Measurements from ENCODE around the gene MACF1. TPM values are rescaled to one million over a fixed set of nuclear protein-coding genes. Genes with fewer than 3 reads are reported as not detected.

Gene MACF1
- total RNA-seq, 1 donor from 2014 or later = 694 TPM

DNA sequence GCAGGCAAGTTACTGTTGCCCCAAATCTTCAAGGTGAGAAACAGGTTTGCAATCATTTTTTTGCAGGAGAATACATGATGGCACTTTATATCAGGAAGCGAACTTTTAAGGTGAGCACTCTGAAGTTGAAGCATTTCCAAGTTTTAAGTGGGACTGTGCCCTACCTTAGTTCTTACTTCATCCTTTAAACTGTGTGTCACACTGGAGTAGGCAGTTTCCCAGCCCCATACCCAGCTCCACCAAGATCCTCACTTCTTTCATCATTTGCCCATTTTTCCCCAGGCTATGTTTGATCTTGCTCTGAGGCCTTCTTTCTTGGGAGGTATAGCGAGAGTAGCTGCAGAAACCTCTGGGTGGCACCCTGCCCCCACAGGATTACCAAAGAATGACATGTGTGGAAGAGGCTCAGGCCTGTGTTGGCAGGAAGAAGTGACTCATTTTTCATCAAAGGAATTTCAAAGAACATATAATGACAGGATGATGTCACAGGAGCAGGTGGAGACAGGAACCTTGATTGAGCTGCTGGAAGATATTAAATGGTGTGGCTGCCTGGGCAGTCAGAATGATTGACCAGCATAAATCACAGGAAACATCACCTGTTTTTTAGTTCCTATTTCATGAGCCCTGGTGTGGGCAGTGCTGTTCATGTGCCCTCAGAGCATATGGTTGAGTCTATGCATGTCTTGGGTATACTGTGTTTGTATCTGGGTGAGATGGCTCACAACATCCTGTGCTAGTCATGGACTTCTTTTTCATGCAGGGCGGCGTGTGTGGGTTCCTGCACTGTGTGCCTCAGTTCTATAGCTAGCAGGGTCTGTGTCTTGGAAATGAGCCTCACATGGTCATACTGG lies 20.8 kb upstream of the MACF1 start:
- no peaks in the 10 kb centered on the region for H3K27me3 ChIP-seq (ENCODE audit: insufficient read depth, low read length)
- Mint-ChIP-seq H3K4me3 (ENCODE audit: unreplicated experiment) (peak overlapping the region; percentile 48), H3K4me1 (ENCODE audit: low read depth, unreplicated experiment) (peaks cover 59% of the 10 kb centered on the region), H3K27me3 (ENCODE audit: low read depth, unreplicated experiment) (no peaks in the 10 kb centered on the region), H3K36me3 (ENCODE audit: low read depth, unreplicated experiment) (peaks cover 7% of the 10 kb centered on the region), H3K9me3 (ENCODE audit: unreplicated experiment) (no peaks in the 10 kb centered on the region), H3K27ac (ENCODE audit: unreplicated experiment) (peak overlapping the region; percentile 97)
- DNase-seq (ENCODE audit: low read depth) (peak; percentile 78), FAIRE-seq (no peak)
- peaks cover 94% of the 10 kb centered on the region for H3K79me2 ChIP-seq (ENCODE audit: insufficient read depth, low read length)
- no peaks in the 10 kb centered on the region for H3K36me3 ChIP-seq (ENCODE audit: insufficient read depth, low read length)
- H3K27ac ChIP-seq (ENCODE audit: low read depth, low read length) = peak overlapping the region; percentile 67
- H4K20me1 ChIP-seq (ENCODE audit: insufficient read depth, low read length) = no peaks in the 10 kb centered on the region
- TF ChIP-seq, protein P1, sequence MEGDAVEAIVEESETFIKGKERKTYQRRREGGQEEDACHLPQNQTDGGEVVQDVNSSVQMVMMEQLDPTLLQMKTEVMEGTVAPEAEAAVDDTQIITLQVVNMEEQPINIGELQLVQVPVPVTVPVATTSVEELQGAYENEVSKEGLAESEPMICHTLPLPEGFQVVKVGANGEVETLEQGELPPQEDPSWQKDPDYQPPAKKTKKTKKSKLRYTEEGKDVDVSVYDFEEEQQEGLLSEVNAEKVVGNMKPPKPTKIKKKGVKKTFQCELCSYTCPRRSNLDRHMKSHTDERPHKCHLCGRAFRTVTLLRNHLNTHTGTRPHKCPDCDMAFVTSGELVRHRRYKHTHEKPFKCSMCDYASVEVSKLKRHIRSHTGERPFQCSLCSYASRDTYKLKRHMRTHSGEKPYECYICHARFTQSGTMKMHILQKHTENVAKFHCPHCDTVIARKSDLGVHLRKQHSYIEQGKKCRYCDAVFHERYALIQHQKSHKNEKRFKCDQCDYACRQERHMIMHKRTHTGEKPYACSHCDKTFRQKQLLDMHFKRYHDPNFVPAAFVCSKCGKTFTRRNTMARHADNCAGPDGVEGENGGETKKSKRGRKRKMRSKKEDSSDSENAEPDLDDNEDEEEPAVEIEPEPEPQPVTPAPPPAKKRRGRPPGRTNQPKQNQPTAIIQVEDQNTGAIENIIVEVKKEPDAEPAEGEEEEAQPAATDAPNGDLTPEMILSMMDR (IDR thresholded peaks at IDR 0.05; ENCODE audit: insufficient read depth, low read depth, low read length) = peak; percentile 51
- no peak for TF ChIP-seq EZH2 (IDR thresholded peaks at IDR 0.05; ENCODE audit: insufficient read depth, low read length)
- H3K4me1 ChIP-seq (ENCODE audit: insufficient read depth, low read length) = peaks cover 36% of the 10 kb centered on the region
- no peak overlapping the region for H2AFZ ChIP-seq (ENCODE audit: low read depth, low read length)
- peak overlapping the region; percentile 29 for H3K4me2 ChIP-seq (ENCODE audit: low read length)
- no peaks in the 10 kb centered on the region for H3K9me3 ChIP-seq (ENCODE audit: insufficient read depth, low read depth, low read length)
- H3K9ac ChIP-seq (ENCODE audit: low read length) = peak overlapping the region; percentile 28
- no peak overlapping the region for H3K4me3 ChIP-seq (ENCODE audit: insufficient read depth, low read depth, low read length)

DNA sequence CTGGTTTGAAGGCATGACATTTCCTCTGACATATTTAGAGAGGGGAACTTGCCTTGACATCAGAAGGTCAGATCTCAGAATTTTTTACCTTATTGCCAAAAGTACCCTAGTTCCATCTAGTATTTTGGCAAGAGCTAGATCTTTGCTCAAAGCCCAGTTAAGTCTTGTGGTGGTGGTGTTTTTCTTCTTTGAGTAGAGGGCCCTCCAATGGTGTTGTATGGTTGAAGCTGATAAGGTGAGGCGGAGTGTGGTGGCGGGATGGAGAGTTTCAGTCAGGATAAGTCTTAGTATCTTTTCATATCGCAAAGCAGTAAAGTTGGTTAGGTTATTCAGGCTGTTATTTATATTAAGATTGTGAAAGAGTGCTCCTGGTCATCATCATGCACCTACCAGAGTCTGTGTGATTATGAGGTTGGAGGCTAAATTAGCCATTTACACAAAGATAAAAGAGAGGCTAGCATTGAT lies 20.1 kb upstream of the MACF1 start:
- peak overlapping the region; percentile 17 for H3K4me3 Mint-ChIP-seq (ENCODE audit: unreplicated experiment)

More for the DNA sequence above, 20.1 kb upstream of the MACF1 start:
- H3K27ac Mint-ChIP-seq (ENCODE audit: unreplicated experiment) = peak overlapping the region; percentile 97
- Histone ChIP-seq H3K36me3 (ENCODE audit: insufficient read depth, low read length) (no peaks in the 10 kb centered on the region), H3K4me2 (ENCODE audit: low read length) (peak overlapping the region; percentile 29), H3K9ac (ENCODE audit: low read length) (peak overlapping the region; percentile 16), H2AFZ (ENCODE audit: low read depth, low read length) (no peak overlapping the region), H3K4me3 (ENCODE audit: insufficient read depth, low read depth, low read length) (no peak overlapping the region), H3K9me3 (ENCODE audit: insufficient read depth, low read depth, low read length) (no peaks in the 10 kb centered on the region), H3K79me2 (ENCODE audit: insufficient read depth, low read length) (peaks cover 98% of the 10 kb centered on the region), H3K27ac (ENCODE audit: low read depth, low read length) (peak overlapping the region; percentile 67), H3K4me1 (ENCODE audit: insufficient read depth, low read length) (peaks cover 35% of the 10 kb centered on the region), H4K20me1 (ENCODE audit: insufficient read depth, low read length) (no peaks in the 10 kb centered on the region), H3K27me3 (ENCODE audit: insufficient read depth, low read length) (no peaks in the 10 kb centered on the region)
- TF ChIP-seq EZH2 (IDR thresholded peaks at IDR 0.05; ENCODE audit: insufficient read depth, low read length) = no peak
- TF ChIP-seq, protein P1 (IDR thresholded peaks at IDR 0.05; ENCODE audit: insufficient read depth, low read depth, low read length) = no peak
- peaks cover 7% of the 10 kb centered on the region for H3K36me3 Mint-ChIP-seq (ENCODE audit: low read depth, unreplicated experiment)
- no peak for FAIRE-seq
- no peaks in the 10 kb centered on the region for H3K9me3 Mint-ChIP-seq (ENCODE audit: unreplicated experiment)
- H3K4me1 Mint-ChIP-seq (ENCODE audit: low read depth, unreplicated experiment) = peaks cover 58% of the 10 kb centered on the region
- no peaks in the 10 kb centered on the region for H3K27me3 Mint-ChIP-seq (ENCODE audit: low read depth, unreplicated experiment)
- DNase-seq (ENCODE audit: low read depth) = no peak
